ENCODE data around the gene PFN1. TPM values are rescaled to one million over a fixed set of nuclear protein-coding genes. Genes with fewer than 3 reads are reported as not detected.

Gene PFN1
- total and polyA plus RNA-seq, 2 donors (not counting 3 experiments of a cell fraction or from before 2014, with no cell fraction given), result 1,191 to 1,577 TPM

DNA sequence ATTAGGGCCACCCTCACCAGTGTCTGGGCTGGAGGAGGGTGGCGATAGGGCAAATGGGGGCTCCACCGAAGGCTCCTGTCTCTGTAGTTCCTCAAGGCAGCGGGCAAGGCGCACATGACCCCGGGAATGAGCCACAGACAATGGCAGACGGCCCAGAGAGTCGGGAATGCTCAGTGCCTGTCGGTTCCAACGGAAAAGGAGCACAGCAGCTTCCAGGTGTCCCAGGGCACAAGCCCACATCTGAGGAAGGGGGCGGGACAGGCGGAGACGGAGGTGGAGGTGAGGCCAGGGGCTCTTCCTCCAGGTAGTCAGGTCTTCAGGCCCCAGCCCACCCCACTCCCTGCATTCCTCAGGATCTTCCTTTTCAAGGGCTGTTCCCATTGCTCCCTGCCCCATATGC lies 24.4 kb upstream of the PFN1 start:
- ChIA-PET CTCF (no interaction called here), POLR2A (no interaction called here)
- dilution Hi-C loops (cut with MboI; ENCODE audit: extremely low pct_ligation_motif_present, low sequenced_read_pairs) (no loop called here), intact Hi-C loops (cut with micrococcal nuclease) (no loop called here)
- no peak overlapping the region for H3K27ac ChIP-seq (ENCODE audit: insufficient read depth, low read depth, low read length)
- H3K4me3 ChIP-seq (replicated peaks in 1 of 3; ENCODE audit: insufficient read depth in 1 of 3, low read depth in 1 of 3, low read length in 3 of 3), result no peak overlapping the region
- H3K4me1 ChIP-seq (ENCODE audit: control insufficient read depth, extremely low read depth, insufficient read depth, low read length), result peaks cover 16% of the 10 kb centered on the region
- H2AFZ ChIP-seq (ENCODE audit: low read depth, low read length), result no peak overlapping the region
- peaks cover 17 to 46% of the 10 kb centered on the region in 2 experiments for H3K36me3 ChIP-seq (ENCODE audit: control insufficient read depth in 2 of 2, extremely low read depth in 1 of 2, insufficient read depth in 2 of 2, low read length in 2 of 2)
- BruUV-seq (replicated peaks), result no TSS peak
- no peak overlapping the region for H3K9ac ChIP-seq (replicated peaks; ENCODE audit: extremely low read depth, insufficient read depth, low read length)
- H3K9me3 ChIP-seq (replicated peaks; ENCODE audit: control insufficient read depth, insufficient read depth, low read length), result no peaks in the 10 kb centered on the region
- no peaks in the 10 kb centered on the region for H3K27me3 ChIP-seq (ENCODE audit: control insufficient read depth in 2 of 2, insufficient read depth in 2 of 2, low read length in 2 of 2)
- FAIRE-seq, result no peak
- peaks cover 4% of the 10 kb centered on the region for H3K79me2 ChIP-seq (ENCODE audit: control insufficient read depth, insufficient read depth, low read length)
- no peaks in the 10 kb centered on the region for H3K9me1 ChIP-seq (replicated peaks; ENCODE audit: control insufficient read depth, extremely low read depth, insufficient read depth, low read length)
- TF ChIP-seq POLR2AphosphoS5 (IDR thresholded peaks at IDR 0.05; ENCODE audit: insufficient read depth, low read depth, low read length), result no peak
- TF ChIP-seq JUN (IDR thresholded peaks at IDR 0.05; ENCODE audit: borderline replicate concordance, insufficient read depth, insufficient read length, low read depth), result no peak
- TF ChIP-seq MYC (IDR thresholded peaks at IDR 0.05; ENCODE audit: low read depth, low read length), result no peak
- no peak for TF ChIP-seq FOS (IDR thresholded peaks at IDR 0.05; ENCODE audit: borderline replicate concordance, insufficient read depth, low read length)
- TF ChIP-seq CTCF (IDR thresholded peaks at IDR 0.05; ENCODE audit: extremely low read depth in 1 of 2, insufficient read depth in 1 of 2, low read depth in 1 of 2, low read length in 2 of 2), result no peak
- TF ChIP-seq POLR2A (IDR thresholded peaks at IDR 0.05; ENCODE audit: low read depth, low read length), result no peak
- TF ChIP-seq GATA2 (IDR thresholded peaks at IDR 0.05; ENCODE audit: insufficient read depth, insufficient read length, low read depth, low read length), result no peak
- TF ChIP-seq, protein P1, sequence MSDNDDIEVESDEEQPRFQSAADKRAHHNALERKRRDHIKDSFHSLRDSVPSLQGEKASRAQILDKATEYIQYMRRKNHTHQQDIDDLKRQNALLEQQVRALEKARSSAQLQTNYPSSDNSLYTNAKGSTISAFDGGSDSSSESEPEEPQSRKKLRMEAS (IDR thresholded peaks at IDR 0.05; ENCODE audit: insufficient read depth, insufficient read length), result no peak
- no peak for TF ChIP-seq EZH2 (IDR thresholded peaks at IDR 0.05; ENCODE audit: borderline replicate concordance, low read depth, low read length, severe bottlenecking)
- no peak for DNase-seq (ENCODE audit: low read depth, low spot score)
- H3K4me2 ChIP-seq (ENCODE audit: insufficient read depth, low read length), result no peak overlapping the region
- no peaks in the 10 kb centered on the region for H4K20me1 ChIP-seq (replicated peaks; ENCODE audit: control insufficient read depth, extremely low read depth, insufficient read depth, low read length)

Data from endothelial cell of umbilical vein (primary cell).